Natural killer cell (primary cell): ENCODE results near the gene MRPS6. TPM values are rescaled to one million over a fixed set of nuclear protein-coding genes. Genes with fewer than 3 reads are reported as not detected.

Experiments
- ATAC-seq, 3 donors: fragments of 150-1000 bp in 2 of 3; fragments of 200-7000 bp in 1 of 3; cut with Tn5 transposase; 1 replicate in 1 of 3; 2 replicates in 2 of 3; pipeline ENCODE4 v1.10.0; 2021; ENCODE audit warnings: mild to moderate bottlenecking in 2 of 3, moderate library complexity in 2 of 3
- DNase-seq, 2 donors: peaks; one replicate each; pipeline versions ENCODE4 v3.0.0 to v3.0.0-alpha.2; 2013 to 2021; ENCODE audit warnings: mixed read lengths in 1 of 2
- H3K27ac ChIP-seq: one replicate; pipeline ENCODE4 v1.5.1; 2013; ENCODE audit warnings: mild to moderate bottlenecking, low read length
- H3K27me3 ChIP-seq: one replicate; pipeline ENCODE4 v1.6.1; 2013; ENCODE audit warnings: low read length; ENCODE audit not compliant: control insufficient read depth, insufficient read depth
- H3K36me3 ChIP-seq: one replicate; pipeline ENCODE4 v1.6.1; 2013; ENCODE audit warnings: low read length; ENCODE audit not compliant: control insufficient read depth, insufficient read depth
- H3K4me1 ChIP-seq: one replicate; pipeline ENCODE4 v1.6.1; 2013; ENCODE audit warnings: low read length; ENCODE audit not compliant: control insufficient read depth, insufficient read depth
- H3K4me3 ChIP-seq: one replicate; pipeline ENCODE4 v1.5.1; 2013; ENCODE audit warnings: low read length
- H3K9me3 ChIP-seq: one replicate; pipeline ENCODE4 v1.6.1; 2013; ENCODE audit warnings: low read length; ENCODE audit not compliant: control insufficient read depth, insufficient read depth
- H3K27ac Mint-ChIP-seq, 2 donors: one replicate each; pipeline ENCODE4 v1.8.0; 2022; ENCODE audit warnings: mild to moderate bottlenecking in 2 of 2, mixed read lengths in 2 of 2, moderate library complexity in 1 of 2
- H3K27me3 Mint-ChIP-seq, 2 donors: one replicate each; pipeline ENCODE4 v1.8.0; 2022; ENCODE audit warnings: low read depth in 2 of 2, mixed read lengths in 2 of 2
- H3K36me3 Mint-ChIP-seq: one replicate; pipeline ENCODE4 v1.8.0; 2022; ENCODE audit warnings: mixed read lengths
- H3K4me1 Mint-ChIP-seq, 2 donors: one replicate each; pipeline ENCODE4 v1.8.0; 2022; ENCODE audit warnings: mixed read lengths in 2 of 2
- H3K4me3 Mint-ChIP-seq: one replicate; pipeline ENCODE4 v1.8.0; 2022; ENCODE audit warnings: mild to moderate bottlenecking, moderate library complexity, mixed read lengths
- H3K9me3 Mint-ChIP-seq, 2 donors: one replicate each; pipeline ENCODE4 v1.8.0; 2022; ENCODE audit warnings: mixed read lengths in 2 of 2
- WGBS: methylation state at CpG from one replicate; pipeline ENCODE4 v1.1.7; 2013; ENCODE audit warnings: missing lambda C conversion rate; ENCODE audit not compliant: insufficient coverage; 5-methylcytosine and 5-hydroxymethylcytosine counted together
- intact Hi-C: fragments of 100-400 bp; cut with micrococcal nuclease; formaldehyde crosslinking; loops from one replicate; pipeline ENCODE4 v1.14.2; 2022
- total RNA-seq, 4 donors: library from RNA; stranded (reverse); fragments of 120-200 nt in 1 of 4; gene quantifications; one replicate each; pipeline versions ENCODE4 v1.2.3 to v1.2.4, GENCODE V29; 2013 to 2022
- TF ChIP-seq, protein P1 (sequence below): fragments of 200-600 bp; IDR thresholded peaks from one replicate; pipeline ENCODE4 v1.8.0; 2022; ENCODE audit warnings: antibody characterized with exemption

MRPS6 gene
- total RNA-seq, 3 donors from 2014 or later (not counting 1 experiment from before 2014, with no cell fraction given): 42.7 to 54.5 (median 44.3) TPM

DNA sequence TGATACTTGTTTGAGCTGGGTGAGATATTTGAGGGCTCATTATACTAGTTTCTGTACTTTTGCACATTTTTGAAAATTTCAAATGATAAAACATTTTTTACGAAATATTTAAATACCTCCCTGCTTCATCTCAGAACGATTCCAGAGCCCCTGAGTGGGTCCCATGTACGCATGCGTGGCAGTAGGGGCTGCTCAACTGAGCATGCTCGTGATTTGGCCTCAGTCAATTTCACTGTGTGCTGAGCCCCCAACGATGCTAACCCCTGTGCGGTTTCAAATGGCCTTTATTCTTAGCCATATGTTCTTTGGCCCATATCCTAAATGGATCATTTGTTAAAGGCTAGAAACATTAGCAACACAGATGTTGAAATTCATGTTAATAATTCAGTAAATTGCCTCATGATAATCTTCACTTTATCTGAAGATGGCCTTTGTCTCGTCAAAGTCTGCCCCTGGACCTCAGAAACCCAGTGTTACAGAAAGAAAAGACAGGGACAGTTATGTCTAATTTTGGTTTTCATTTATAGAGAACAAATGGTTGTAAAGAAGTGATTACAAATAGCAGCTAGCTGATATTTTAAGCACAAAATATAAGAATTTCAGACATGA is 108.2 kb downstream of the MRPS6 start:
- Mint-ChIP-seq H3K4me3 (no peak overlapping the region), H3K4me1 (no peaks in the 10 kb centered on the region), H3K27ac (no peak overlapping the region), H3K36me3 (no peaks in the 10 kb centered on the region), H3K9me3 (no peaks in the 10 kb centered on the region), H3K27me3 (no peaks in the 10 kb centered on the region)
- no peaks in the 10 kb centered on the region for H3K36me3 ChIP-seq
- TF ChIP-seq, protein P1, sequence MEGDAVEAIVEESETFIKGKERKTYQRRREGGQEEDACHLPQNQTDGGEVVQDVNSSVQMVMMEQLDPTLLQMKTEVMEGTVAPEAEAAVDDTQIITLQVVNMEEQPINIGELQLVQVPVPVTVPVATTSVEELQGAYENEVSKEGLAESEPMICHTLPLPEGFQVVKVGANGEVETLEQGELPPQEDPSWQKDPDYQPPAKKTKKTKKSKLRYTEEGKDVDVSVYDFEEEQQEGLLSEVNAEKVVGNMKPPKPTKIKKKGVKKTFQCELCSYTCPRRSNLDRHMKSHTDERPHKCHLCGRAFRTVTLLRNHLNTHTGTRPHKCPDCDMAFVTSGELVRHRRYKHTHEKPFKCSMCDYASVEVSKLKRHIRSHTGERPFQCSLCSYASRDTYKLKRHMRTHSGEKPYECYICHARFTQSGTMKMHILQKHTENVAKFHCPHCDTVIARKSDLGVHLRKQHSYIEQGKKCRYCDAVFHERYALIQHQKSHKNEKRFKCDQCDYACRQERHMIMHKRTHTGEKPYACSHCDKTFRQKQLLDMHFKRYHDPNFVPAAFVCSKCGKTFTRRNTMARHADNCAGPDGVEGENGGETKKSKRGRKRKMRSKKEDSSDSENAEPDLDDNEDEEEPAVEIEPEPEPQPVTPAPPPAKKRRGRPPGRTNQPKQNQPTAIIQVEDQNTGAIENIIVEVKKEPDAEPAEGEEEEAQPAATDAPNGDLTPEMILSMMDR: no peak
- H3K9me3 ChIP-seq: no peaks in the 10 kb centered on the region
- 94% methylated on average over 8 of the region's 8 CpGs for WGBS
- no peaks in the 10 kb centered on the region for H3K27me3 ChIP-seq
- no peak overlapping the region for H3K4me3 ChIP-seq
- ATAC-seq: no peak
- intact Hi-C loops: no loop called here
- no peaks in the 10 kb centered on the region for H3K4me1 ChIP-seq
- no peak overlapping the region for H3K27ac ChIP-seq
- no peak for DNase-seq

DNA sequence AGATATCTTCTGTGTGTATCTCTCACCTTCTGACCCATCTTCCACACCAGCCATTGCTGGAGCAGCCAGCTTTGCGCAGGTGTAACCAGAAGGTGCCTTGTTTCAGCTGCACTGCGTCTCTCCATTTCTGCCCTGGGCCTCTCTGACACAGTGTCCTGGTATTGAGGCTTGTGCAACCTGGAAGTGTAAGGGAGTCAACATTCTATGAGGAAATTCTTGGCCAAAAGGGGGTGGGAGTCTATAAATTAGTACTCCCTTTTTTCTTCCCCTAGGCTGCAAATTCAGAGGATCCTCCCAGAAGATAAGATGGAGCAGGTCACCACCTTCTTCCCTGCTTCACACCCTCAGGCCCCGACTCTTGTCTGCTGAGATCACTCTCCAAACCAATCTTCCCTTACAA is 109.1 kb downstream of the MRPS6 start:
- H3K27ac Mint-ChIP-seq: no peak overlapping the region
- no peaks in the 10 kb centered on the region for H3K9me3 Mint-ChIP-seq
- no peaks in the 10 kb centered on the region for H3K36me3 Mint-ChIP-seq
- intact Hi-C loops: no loop called here
- H3K4me3 ChIP-seq: no peak overlapping the region
- H3K27me3 ChIP-seq: no peaks in the 10 kb centered on the region
- H3K4me1 Mint-ChIP-seq: no peaks in the 10 kb centered on the region
- no peaks in the 10 kb centered on the region for H3K27me3 Mint-ChIP-seq
- no peak overlapping the region for H3K27ac ChIP-seq
- no peak overlapping the region for H3K4me3 Mint-ChIP-seq
- no peaks in the 10 kb centered on the region for H3K9me3 ChIP-seq
- no peaks in the 10 kb centered on the region for H3K36me3 ChIP-seq
- TF ChIP-seq, protein P1: no peak
- DNase-seq (no peak), ATAC-seq (no peak)
- H3K4me1 ChIP-seq: no peaks in the 10 kb centered on the region
- 83% methylated on average over 3 of the region's 3 CpGs for WGBS

DNA sequence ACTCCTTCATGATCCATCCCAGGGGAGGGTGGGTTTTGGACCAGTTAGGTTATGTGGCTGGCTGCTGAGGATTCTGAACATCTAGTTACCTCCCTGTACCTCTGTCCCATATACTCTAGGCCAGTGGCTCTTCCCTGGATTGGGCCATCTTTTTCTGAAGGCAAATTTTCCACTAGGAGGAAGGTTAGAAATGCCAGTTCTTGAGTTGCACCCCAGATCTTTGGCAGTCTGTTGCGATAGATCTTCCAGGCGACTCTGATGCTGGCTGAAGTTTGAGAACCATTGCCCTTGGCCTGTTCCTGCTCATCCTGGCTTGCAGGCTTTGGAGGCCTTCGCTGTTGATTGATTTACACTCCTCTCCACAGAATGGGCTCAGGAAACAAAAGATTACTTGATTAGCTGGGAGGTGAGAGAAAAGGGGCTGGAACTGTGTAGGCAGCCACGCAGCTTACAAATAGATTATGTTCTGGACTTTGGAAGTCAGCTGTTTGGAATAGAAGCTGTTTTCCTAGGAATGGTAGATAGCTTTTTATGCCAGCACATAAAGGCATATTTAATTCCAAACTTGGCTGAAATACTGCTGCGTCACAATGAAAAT is 110.1 kb downstream of the MRPS6 start:
- Histone ChIP-seq H3K4me3 (no peak overlapping the region), H3K27ac (no peak overlapping the region), H3K27me3 (no peaks in the 10 kb centered on the region), H3K4me1 (no peaks in the 10 kb centered on the region), H3K9me3 (no peaks in the 10 kb centered on the region), H3K36me3 (no peaks in the 10 kb centered on the region)
- DNase-seq: no peak
- TF ChIP-seq, protein P1: no peak
- H3K27ac Mint-ChIP-seq: no peak overlapping the region
- no peaks in the 10 kb centered on the region for H3K4me1 Mint-ChIP-seq
- H3K4me3 Mint-ChIP-seq: no peak overlapping the region
- H3K36me3 Mint-ChIP-seq: no peaks in the 10 kb centered on the region
- intact Hi-C loops: no loop called here
- no peaks in the 10 kb centered on the region for H3K9me3 Mint-ChIP-seq
- 98% methylated on average over 5 of the region's 5 CpGs for WGBS
- ATAC-seq: no peak
- H3K27me3 Mint-ChIP-seq: no peaks in the 10 kb centered on the region

DNA sequence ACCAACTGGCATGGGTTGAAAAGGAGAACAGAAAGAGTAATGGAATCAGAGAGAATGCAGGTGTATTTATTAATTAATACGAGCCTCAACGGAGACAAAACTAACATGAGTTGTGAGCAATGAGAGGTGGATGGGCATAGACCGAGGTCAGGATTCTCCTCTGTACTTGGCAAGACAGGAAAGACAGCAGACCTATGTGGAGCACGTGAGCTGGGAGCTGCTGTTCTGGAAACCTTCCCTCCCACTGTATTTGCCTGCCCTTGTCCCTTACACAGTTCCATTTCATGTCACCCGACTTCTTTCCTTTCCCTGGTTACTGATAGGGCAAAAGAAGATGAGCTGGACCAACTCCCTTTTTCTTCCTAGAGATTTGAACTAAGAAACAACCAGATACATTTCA is 110.9 kb downstream of the MRPS6 start:
- H3K4me1 ChIP-seq: no peaks in the 10 kb centered on the region
- TF ChIP-seq, protein P1: no peak
- DNase-seq (no peak), ATAC-seq (no peak)
- Mint-ChIP-seq H3K27me3 (no peaks in the 10 kb centered on the region), H3K4me1 (no peaks in the 10 kb centered on the region), H3K4me3 (no peak overlapping the region), H3K27ac (no peak overlapping the region), H3K9me3 (no peaks in the 10 kb centered on the region), H3K36me3 (no peaks in the 10 kb centered on the region)
- H3K36me3 ChIP-seq: no peaks in the 10 kb centered on the region
- H3K4me3 ChIP-seq: no peak overlapping the region
- H3K27ac ChIP-seq: no peak overlapping the region
- no peaks in the 10 kb centered on the region for H3K9me3 ChIP-seq
- intact Hi-C loops: no loop called here
- WGBS: 74% methylated on average over 5 of the region's 5 CpGs
- no peaks in the 10 kb centered on the region for H3K27me3 ChIP-seq
